ENCODE data around the gene TRAF3IP3. TPM values are rescaled to one million over a fixed set of nuclear protein-coding genes. Genes with fewer than 3 reads are reported as not detected.
"Not testable (repeated sequence)": the region's sequence is repeated elsewhere in the genome, so short reads cannot be mapped to it uniquely, and the experiment has no call there.

The TRAF3IP3 gene
- polyA plus RNA-seq, 4 donors, result 0.89 to 1.8 (median 1.6) TPM

- DNase-seq (ENCODE audit: low read depth in 4 of 4, low spot score in 2 of 4), result no peak
Observed at GRCh38 chr1:209791920-209792319, 36.1 kb downstream of the TRAF3IP3 start.

GRCh38 chr1:209793711-209794110 lies 37.9 kb downstream of the TRAF3IP3 start:
- DNase-seq (ENCODE audit: low read depth in 4 of 4, low spot score in 2 of 4), result not testable (repeated sequence)

- DNase-seq (ENCODE audit: low read depth in 4 of 4, low spot score in 2 of 4), result no peak
Observed at GRCh38 chr1:209797978-209798639, 42.3 kb downstream of the TRAF3IP3 start.

GRCh38 chr1:209800984-209801834 lies 45.4 kb downstream of the TRAF3IP3 start:
- no peak for DNase-seq (ENCODE audit: low read depth in 4 of 4, low spot score in 2 of 4)

GRCh38 chr1:209802117-209802779 lies 46.4 kb downstream of the TRAF3IP3 start:
- DNase-seq (ENCODE audit: low read depth in 4 of 4, low spot score in 2 of 4), result no peak

GRCh38 chr1:209802780-209803152 lies 46.9 kb downstream of the TRAF3IP3 start:
- DNase-seq (ENCODE audit: low read depth in 4 of 4, low spot score in 2 of 4), result no peak

- no peak for DNase-seq (ENCODE audit: low read depth in 4 of 4, low spot score in 2 of 4)
Observed at GRCh38 chr1:209803568-209803967, 47.7 kb downstream of the TRAF3IP3 start.

GRCh38 chr1:209805341-209805781 lies 49.5 kb downstream of the TRAF3IP3 start:
- no peak for DNase-seq (ENCODE audit: low read depth in 4 of 4, low spot score in 2 of 4)

GRCh38 chr1:209805875-209806760 lies 50.3 kb downstream of the TRAF3IP3 start, which contains the start of gene IRF6:
TSS of gene IRF6 (minus strand) at chr1:209806142. CDS start at chr1:209801413, 4,729 bp downstream.
- peak; percentile 53 to 82 (median 67) for DNase-seq (ENCODE audit: low read depth in 4 of 4, low spot score in 2 of 4)

- DNase-seq (ENCODE audit: low read depth in 4 of 4, low spot score in 2 of 4), result no peak
Observed at GRCh38 chr1:209807509-209807908, 51.7 kb downstream of the TRAF3IP3 start.

- DNase-seq (ENCODE audit: low read depth in 4 of 4, low spot score in 2 of 4), result no peak
Observed at GRCh38 chr1:209808059-209808581, 52.3 kb downstream of the TRAF3IP3 start.

GRCh38 chr1:209809611-209810010 lies 53.8 kb downstream of the TRAF3IP3 start:
- no peak for DNase-seq (ENCODE audit: low read depth in 4 of 4, low spot score in 2 of 4)

- DNase-seq (ENCODE audit: low read depth in 4 of 4, low spot score in 2 of 4), result no peak
Observed at GRCh38 chr1:209810783-209811182, 54.9 kb downstream of the TRAF3IP3 start.

- no peak for DNase-seq (ENCODE audit: low read depth in 4 of 4, low spot score in 2 of 4)
Observed at GRCh38 chr1:209813902-209814301, 58.0 kb downstream of the TRAF3IP3 start.

GRCh38 chr1:209815490-209815889 lies 59.6 kb downstream of the TRAF3IP3 start:
- DNase-seq (ENCODE audit: low read depth in 4 of 4, low spot score in 2 of 4), result no peak

- no peak for DNase-seq (ENCODE audit: low read depth in 4 of 4, low spot score in 2 of 4)
Observed at GRCh38 chr1:209815931-209816341, 60.1 kb downstream of the TRAF3IP3 start.

GRCh38 chr1:209816923-209817322 lies 61.1 kb downstream of the TRAF3IP3 start:
- no peak for DNase-seq (ENCODE audit: low read depth in 4 of 4, low spot score in 2 of 4)

- no peak for DNase-seq (ENCODE audit: low read depth in 4 of 4, low spot score in 2 of 4)
Observed at GRCh38 chr1:209817691-209818090, 61.8 kb downstream of the TRAF3IP3 start.

GRCh38 chr1:209819058-209819457 lies 63.2 kb downstream of the TRAF3IP3 start:
- DNase-seq (ENCODE audit: low read depth in 4 of 4, low spot score in 2 of 4), result no peak

GRCh38 chr1:209820986-209821385 lies 65.1 kb downstream of the TRAF3IP3 start:
- DNase-seq (ENCODE audit: low read depth in 4 of 4, low spot score in 2 of 4), result no peak
